HG02884 (cell line): ENCODE data around the gene EXOC4.
"Not testable (repeated sequence)": the region's sequence is repeated elsewhere in the genome, so short reads cannot be mapped to it uniquely, and the experiment has no call there.

Source experiments
- ATAC-seq: cut with Tn5 transposase; IDR thresholded peaks from one replicate; pipeline ENCODE4 v1.9.1; 2021; ENCODE audit warnings: mild to moderate bottlenecking, moderate library complexity; ENCODE audit not compliant: unreplicated experiment

Gene EXOC4

GRCh38 chr7:133957845-133958244, 705.0 kb downstream of the EXOC4 start:
- ATAC-seq: no peak

- no peak for ATAC-seq
Observed at GRCh38 chr7:133958822-133959221, 705.9 kb downstream of the EXOC4 start.

- no peak for ATAC-seq
Observed at GRCh38 chr7:133959505-133959904, 706.6 kb downstream of the EXOC4 start.

- ATAC-seq: no peak
Observed at GRCh38 chr7:133961724-133962123, 708.8 kb downstream of the EXOC4 start.

- ATAC-seq: no peak
Observed at GRCh38 chr7:133962646-133963045, 709.8 kb downstream of the EXOC4 start.

GRCh38 chr7:133963629-133964028, 710.8 kb downstream of the EXOC4 start:
- ATAC-seq: no peak

- ATAC-seq: no peak
Observed at GRCh38 chr7:133971625-133972024, 718.7 kb downstream of the EXOC4 start.

- no peak for ATAC-seq
Observed at GRCh38 chr7:133973710-133974109, 720.8 kb downstream of the EXOC4 start.

- no peak for ATAC-seq
Observed at GRCh38 chr7:133975130-133975529, 722.3 kb downstream of the EXOC4 start.

- no peak for ATAC-seq
Observed at GRCh38 chr7:133976140-133976539, 723.3 kb downstream of the EXOC4 start.

GRCh38 chr7:133977409-133978274, 724.8 kb downstream of the EXOC4 start:
- no peak for ATAC-seq

GRCh38 chr7:133978502-133979295, 725.8 kb downstream of the EXOC4 start:
- no peak for ATAC-seq

- no peak for ATAC-seq
Observed at GRCh38 chr7:133980804-133981203, 727.9 kb downstream of the EXOC4 start.

GRCh38 chr7:133983685-133984419, 731.0 kb downstream of the EXOC4 start:
- no peak for ATAC-seq

- no peak for ATAC-seq
Observed at GRCh38 chr7:133985300-133985699, 732.4 kb downstream of the EXOC4 start.

- no peak for ATAC-seq
Observed at GRCh38 chr7:133987582-133987981, 734.7 kb downstream of the EXOC4 start.

GRCh38 chr7:133993547-133993946, 740.7 kb downstream of the EXOC4 start:
- ATAC-seq: no peak

- not testable (repeated sequence) for ATAC-seq
Observed at GRCh38 chr7:133994100-133994499, 741.2 kb downstream of the EXOC4 start.

GRCh38 chr7:133997463-133997862, 744.6 kb downstream of the EXOC4 start:
- ATAC-seq: no peak

- ATAC-seq: no peak
Observed at GRCh38 chr7:133999178-133999577, 746.3 kb downstream of the EXOC4 start.

- no peak for ATAC-seq
Observed at GRCh38 chr7:134004829-134005505, 752.1 kb downstream of the EXOC4 start.
